SK-N-SH (cell line): ENCODE data around the gene KASH5. TPM values are rescaled to one million over a fixed set of nuclear protein-coding genes. Genes with fewer than 3 reads are reported as not detected.

Source experiments
- CTCF ChIA-PET: fragments of 300-600, 350-600 bp; formaldehyde crosslinking; extraction: SDS; loops from one replicate; lab custom pipeline; 2021; lab: Yijun Ruan, JAX
- POLR2A ChIA-PET: fragments of 350-600 bp; sonication (Branson Sonifier 250); formaldehyde crosslinking; extraction: SDS; loops from one replicate; lab custom pipeline; 2020; ENCODE audit warnings: antibody characterized with exemption, inconsistent platforms; lab: Yijun Ruan, JAX
- DNase-seq: peaks from one replicate; pipeline ENCODE4 v3.0.0; 2012
- H2AFZ ChIP-seq: fragments of 200-600 bp; sonication (generic); 2 replicates; pipeline ENCODE4 v1.8.1; 2016; ENCODE audit warnings: antibody characterized with exemption, mild to moderate bottlenecking, low read depth
- H3F3A ChIP-seq: fragments of 200-600 bp; sonication (generic); replicated peaks from 2 replicates; pipeline ENCODE3; 2016; ENCODE audit warnings: antibody characterized with exemption, mild to moderate bottlenecking; ENCODE audit not compliant: insufficient read depth
- H3K27ac ChIP-seq, 2 experiments: fragments of 200-500 bp in 1 of 2; fragments of 200-600 bp in 1 of 2; sonication (Bioruptor generic) in 1 of 2; sonication (generic), shearing (Covaris generic) in 1 of 2; 2 replicates each; pipeline versions ENCODE4 v1.5.1 to v1.6.1; 2014 to 2016; ENCODE audit warnings: low read depth in 2 of 2, inconsistent platforms in 1 of 2, low read length in 1 of 2, mild to moderate bottlenecking in 1 of 2, mixed read lengths in 1 of 2
- H3K27me3 ChIP-seq: fragments of 200-600 bp; sonication (generic), shearing (Covaris generic); 2 replicates; pipeline ENCODE4 v1.6.1; 2016; ENCODE audit warnings: mixed run types; ENCODE audit not compliant: insufficient read depth
- H3K36me3 ChIP-seq, 2 experiments: fragments of 200-500 bp in 1 of 2; fragments of 200-600 bp in 1 of 2; sonication (Bioruptor generic) in 1 of 2; sonication (generic) in 1 of 2; replicated peaks in 1 of 2; 2 replicates each; pipeline versions ENCODE3 to v1.5.1; 2014 to 2016; ENCODE audit warnings: low read length in 1 of 2, mild to moderate bottlenecking in 1 of 2; ENCODE audit not compliant: insufficient read depth in 2 of 2, control insufficient read depth in 1 of 2
- H3K4me1 ChIP-seq, 2 experiments: fragments of 200-500 bp in 1 of 2; fragments of 200-600 bp in 1 of 2; sonication (Bioruptor generic) in 1 of 2; sonication (generic), shearing (Covaris generic) in 1 of 2; 2 replicates each; pipeline versions ENCODE4 v1.5.1 to v1.6.1; 2014 to 2016; ENCODE audit warnings: low read depth in 1 of 2, low read length in 1 of 2, mixed run types in 1 of 2; ENCODE audit not compliant: insufficient read depth in 2 of 2, control insufficient read depth in 1 of 2
- H3K4me2 ChIP-seq: fragments of 200-600 bp; sonication (generic), shearing (Covaris generic); 2 replicates; pipeline ENCODE4 v1.6.1; 2017; ENCODE audit warnings: mixed run types
- H3K4me3 ChIP-seq, 2 experiments: fragments of 200-500 bp in 1 of 2; fragments of 200-600 bp in 1 of 2; sonication (Bioruptor generic) in 1 of 2; sonication (generic), shearing (Covaris generic) in 1 of 2; 2 replicates each; pipeline versions ENCODE4 v1.5.1 to v1.8.1; 2014 to 2016; ENCODE audit warnings: low read depth in 2 of 2, inconsistent platforms in 1 of 2, low read length in 1 of 2, mild to moderate bottlenecking in 1 of 2, mixed read lengths in 1 of 2, moderate library complexity in 1 of 2
- H3K79me2 ChIP-seq: fragments of 200-600 bp; sonication (generic); 2 replicates; pipeline ENCODE4 v1.8.1; 2017; ENCODE audit warnings: mild to moderate bottlenecking; ENCODE audit not compliant: insufficient read depth
- H3K9ac ChIP-seq: fragments of 200-600 bp; sonication (generic); 2 replicates; pipeline ENCODE4 v1.6.1; 2017; ENCODE audit warnings: mixed run types
- H3K9me2 ChIP-seq: fragments of 200-600 bp; sonication (generic); 2 replicates; pipeline ENCODE4 v1.6.1; 2017; ENCODE audit warnings: mixed run types
- H3K9me3 ChIP-seq: fragments of 200-600 bp; sonication (generic); 2 replicates; pipeline ENCODE4 v1.6.1; 2017; ENCODE audit warnings: mixed run types, mild to moderate bottlenecking, moderate library complexity
- H4K20me1 ChIP-seq: fragments of 200-600 bp; sonication (generic); 2 replicates; pipeline ENCODE4 v1.6.1; 2017; ENCODE audit warnings: mild to moderate bottlenecking, mixed run types; ENCODE audit not compliant: insufficient read depth
- EZH2phosphoT487 ChIP-seq: fragments of 200-600 bp; sonication (generic); IDR thresholded peaks from 2 replicates; pipeline ENCODE4 v1.6.1; 2017; ENCODE audit warnings: low read depth, mixed run types, mild to moderate bottlenecking, antibody characterized with exemption, moderate library complexity, borderline replicate concordance
- GABPA ChIP-seq: IDR thresholded peaks from 2 replicates; pipeline ENCODE4 v1.4.0; 2012; ENCODE audit warnings: low read depth, mild to moderate bottlenecking
- IRF3 ChIP-seq: fragments of 150-350 bp; IDR thresholded peaks from 2 replicates; pipeline ENCODE4 v1.6.1; 2016; ENCODE audit warnings: mild to moderate bottlenecking, low read depth, low read length
- MAX ChIP-seq: IDR thresholded peaks from 2 replicates; pipeline ENCODE4 v1.4.0; 2012; ENCODE audit warnings: low read depth
- POLR2AphosphoS5 ChIP-seq: IDR thresholded peaks from 2 replicates; pipeline ENCODE4 v1.6.1; 2012; ENCODE audit warnings: low read depth, low read length
- RAD21 ChIP-seq: IDR thresholded peaks from 2 replicates; pipeline ENCODE4 v1.6.1; 2012; ENCODE audit warnings: mild to moderate bottlenecking, low read length
- RFX5 ChIP-seq: IDR thresholded peaks from 2 replicates; pipeline ENCODE4 v1.6.1; 2012; ENCODE audit warnings: mild to moderate bottlenecking, improper control_type of control experiment, low read length
- RXRA ChIP-seq: IDR thresholded peaks from 2 replicates; pipeline ENCODE4 v1.4.0; 2012; ENCODE audit warnings: low read depth, mild to moderate bottlenecking, borderline replicate concordance
- SMC3 ChIP-seq: IDR thresholded peaks from 2 replicates; pipeline ENCODE4 v1.6.1; 2012; ENCODE audit warnings: low read depth, low read length, improper control_type of control experiment
- TEAD4 ChIP-seq: IDR thresholded peaks from 2 replicates; pipeline ENCODE4 v1.4.0; 2012; ENCODE audit warnings: mild to moderate bottlenecking, borderline replicate concordance; ENCODE audit not compliant: insufficient read depth
- WGBS: methylation state at CpG from one replicate; pipeline ENCODE4 v1.1.6; 2017; ENCODE audit warnings: low lambda C conversion rate; 5-methylcytosine and 5-hydroxymethylcytosine counted together
- polyA plus RNA-seq, 3 experiments: library from polyadenylated mRNA; depleted of rRNA; stranded (reverse); fragments of >200 nt; gene quantifications; 2 replicates each; pipeline ENCODE4 v1.2.3, GENCODE V29; 2012
- TF ChIP-seq, protein P1 (sequence below): IDR thresholded peaks from 2 replicates; pipeline ENCODE4 v1.6.1; 2012; ENCODE audit warnings: mild to moderate bottlenecking, low read depth, low read length, moderate library complexity

KASH5 gene
- polyA plus RNA-seq, 1 of the 3 experiments (the other 2 are of a cell fraction): 0.20 TPM

DNA sequence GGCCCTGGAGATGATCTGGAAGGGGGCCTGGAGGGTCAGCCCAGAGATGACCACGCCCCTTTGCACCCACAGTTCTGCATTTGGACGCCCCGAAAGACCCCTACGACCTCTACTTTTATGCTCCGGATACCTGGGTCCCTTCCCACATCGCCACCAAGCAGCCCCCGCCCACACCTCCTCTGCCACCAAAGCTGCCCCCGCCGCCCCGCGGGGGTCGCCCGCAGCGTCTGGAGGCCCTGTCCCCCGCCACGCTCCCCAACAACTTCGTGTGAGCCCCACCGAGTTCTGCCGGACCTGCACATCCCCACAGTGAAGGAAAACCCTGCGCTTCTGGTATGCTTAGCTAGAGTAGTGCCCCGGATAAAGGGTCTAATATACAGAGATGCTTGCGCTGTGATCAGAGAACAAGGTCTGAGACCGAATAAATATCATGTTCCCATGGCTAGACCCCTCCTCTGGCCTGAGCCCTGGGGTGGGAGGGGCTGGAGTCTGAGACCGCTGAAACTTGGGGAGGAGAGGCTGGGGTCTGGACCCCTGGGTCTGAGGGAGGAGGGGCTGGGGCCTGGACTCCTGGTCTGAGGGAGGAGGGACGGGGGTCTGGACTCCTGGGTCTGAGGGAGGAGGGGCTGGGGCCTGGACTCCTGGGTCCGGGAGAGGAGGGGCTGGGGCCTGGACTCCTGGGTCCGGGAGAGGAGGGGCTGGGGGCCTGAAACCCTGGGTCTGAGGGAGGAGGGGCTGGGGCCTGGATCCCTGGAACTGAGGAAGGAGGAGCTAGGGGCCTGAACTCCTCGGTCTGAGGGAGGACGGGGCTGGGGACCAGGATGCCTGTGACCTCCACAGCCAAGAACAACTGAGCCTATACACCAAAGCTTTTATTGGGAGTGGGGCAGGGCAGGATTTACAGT lies 40.8 kb downstream of the KASH5 start:
- 0 out of 4 replicates have a peak overlapping the region, but pooled peaks of 1 of the 2 experiments have one; percentile 32 for H3K4me3 ChIP-seq
- H3K79me2 ChIP-seq: no peaks in the 10 kb centered on the region
- H3K9ac ChIP-seq: no peak overlapping the region
- peaks cover 99% of the 10 kb centered on the region for H3K27me3 ChIP-seq
- POLR2A ChIA-PET: no interaction called here
- no peaks in the 10 kb centered on the region for H3K36me3 ChIP-seq
- no peak overlapping the region for H3K27ac ChIP-seq
- H3K4me1 ChIP-seq: peaks cover 0 to 4% of the 10 kb centered on the region in 2 experiments; a peak in 1 of 4 replicates
- H2AFZ ChIP-seq: 0 out of 2 replicates have a peak overlapping the region, but pooled peaks have one; percentile 9
- 35% methylated on average over 23 of the region's 29 CpGs for WGBS
- CTCF ChIA-PET: interaction anchor here (0.5 to 6.2 kb wide), 7 partner anchors 7 to 47 kb away, joined by 3 to 51 read pairs (median 6); no protein-coding TSS in a partner anchor
- H3K9me2 ChIP-seq: no peaks in the 10 kb centered on the region
- no peaks in the 10 kb centered on the region for H4K20me1 ChIP-seq
- H3K9me3 ChIP-seq: no peaks in the 10 kb centered on the region
- H3K4me2 ChIP-seq: peak overlapping the region; percentile 66
- peaks cover 13% of the 10 kb centered on the region for H3F3A ChIP-seq
- TF ChIP-seq RFX5: no peak
- TF ChIP-seq POLR2AphosphoS5: no peak
- TF ChIP-seq EZH2phosphoT487: peak; percentile 19; the same call in 1 of the 2 replicates
- TF ChIP-seq RXRA: no peak
- no peak for DNase-seq

GRCh38 chr19:49430172-49430677 lies 42.2 kb downstream of the KASH5 start:
- no peaks in the 10 kb centered on the region for H3K36me3 ChIP-seq
- no peak overlapping the region for H3K27ac ChIP-seq
- peaks cover 98% of the 10 kb centered on the region for H3K27me3 ChIP-seq
- H3K9me2 ChIP-seq: no peaks in the 10 kb centered on the region
- ChIA-PET POLR2A (no interaction called here), CTCF (interaction anchor here (1.1 to 6.2 kb wide), 4 partner anchors 10 to 46 kb away, joined by 3 to 51 read pairs (median 10); no protein-coding TSS in a partner anchor)
- WGBS: 40% methylated on average over 6 of the region's 9 CpGs
- no peak overlapping the region for H3K9ac ChIP-seq
- H2AFZ ChIP-seq: no peak overlapping the region
- DNase-seq: no peak
- H3K79me2 ChIP-seq: no peaks in the 10 kb centered on the region
- H3K4me1 ChIP-seq: peaks cover 0 to 4% of the 10 kb centered on the region in 2 experiments; a peak in 1 of 4 replicates
- TF ChIP-seq GABPA (no peak), TEAD4 (no peak)
- peaks cover 9% of the 10 kb centered on the region for H3F3A ChIP-seq
- H4K20me1 ChIP-seq: no peaks in the 10 kb centered on the region
- H3K4me3 ChIP-seq: no peak overlapping the region
- H3K9me3 ChIP-seq: no peaks in the 10 kb centered on the region
- no peak overlapping the region for H3K4me2 ChIP-seq

DNA sequence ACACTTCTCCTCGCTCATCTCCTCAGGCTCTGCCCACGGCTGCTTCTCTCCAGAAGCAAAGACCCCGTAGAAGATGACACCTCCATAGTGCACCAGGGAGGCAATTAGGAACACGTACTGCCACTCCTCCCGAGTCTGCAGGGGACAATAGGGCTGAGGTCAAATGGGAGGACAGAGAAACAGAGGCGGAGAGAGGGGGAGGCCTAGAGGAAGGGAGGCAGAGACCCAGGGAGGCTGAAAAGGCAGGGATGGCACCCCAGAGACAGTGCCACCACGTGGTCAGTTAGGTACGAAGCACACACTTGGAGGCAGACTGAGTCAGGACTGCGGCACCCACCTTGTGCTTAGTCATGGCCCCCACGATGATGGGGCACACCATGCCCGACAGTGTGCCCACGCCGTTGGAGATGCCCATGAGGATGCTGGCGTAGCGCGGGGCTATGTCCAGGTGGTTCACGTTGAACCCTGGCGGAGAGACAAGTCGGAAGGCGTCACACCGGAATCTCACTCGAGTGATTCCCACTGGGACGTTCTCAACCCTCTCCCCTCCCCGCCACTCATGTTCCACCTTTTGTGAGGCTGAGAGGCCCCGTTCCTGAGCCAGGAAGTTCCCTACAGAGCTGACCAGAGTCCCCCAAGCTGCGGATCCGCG lies 42.8 kb downstream of the KASH5 start:
- CTCF ChIA-PET: interaction anchor here (0.7 to 6.2 kb wide), 6 partner anchors 9 to 333 kb away, joined by 3 to 51 read pairs (median 9); no protein-coding TSS in a partner anchor
- Histone ChIP-seq H3F3A (peaks cover 9% of the 10 kb centered on the region), H3K4me1 (peaks cover 0 to 4% of the 10 kb centered on the region in 2 experiments; a peak in 1 of 4 replicates), H3K9me2 (no peaks in the 10 kb centered on the region), H2AFZ (no peak overlapping the region), H3K36me3 (no peaks in the 10 kb centered on the region), H3K27me3 (peaks cover 96% of the 10 kb centered on the region), H3K4me2 (no peak overlapping the region), H3K79me2 (no peaks in the 10 kb centered on the region), H3K27ac (no peak overlapping the region), H3K9ac (no peak overlapping the region), H4K20me1 (no peaks in the 10 kb centered on the region), H3K9me3 (no peaks in the 10 kb centered on the region), H3K4me3 (no peak overlapping the region)
- DNase-seq: peak; percentile 68
- WGBS: 52% methylated on average over 22 of the region's 28 CpGs
- POLR2A ChIA-PET: no interaction called here
- TF ChIP-seq RAD21 (peak; percentile 30; the same call in 1 of the 2 replicates), SMC3 (peak; percentile 44), IRF3 (no peak), MAX (0 out of 2 replicates have a peak, but pooled peaks have one; percentile 20)
- TF ChIP-seq, protein P1, sequence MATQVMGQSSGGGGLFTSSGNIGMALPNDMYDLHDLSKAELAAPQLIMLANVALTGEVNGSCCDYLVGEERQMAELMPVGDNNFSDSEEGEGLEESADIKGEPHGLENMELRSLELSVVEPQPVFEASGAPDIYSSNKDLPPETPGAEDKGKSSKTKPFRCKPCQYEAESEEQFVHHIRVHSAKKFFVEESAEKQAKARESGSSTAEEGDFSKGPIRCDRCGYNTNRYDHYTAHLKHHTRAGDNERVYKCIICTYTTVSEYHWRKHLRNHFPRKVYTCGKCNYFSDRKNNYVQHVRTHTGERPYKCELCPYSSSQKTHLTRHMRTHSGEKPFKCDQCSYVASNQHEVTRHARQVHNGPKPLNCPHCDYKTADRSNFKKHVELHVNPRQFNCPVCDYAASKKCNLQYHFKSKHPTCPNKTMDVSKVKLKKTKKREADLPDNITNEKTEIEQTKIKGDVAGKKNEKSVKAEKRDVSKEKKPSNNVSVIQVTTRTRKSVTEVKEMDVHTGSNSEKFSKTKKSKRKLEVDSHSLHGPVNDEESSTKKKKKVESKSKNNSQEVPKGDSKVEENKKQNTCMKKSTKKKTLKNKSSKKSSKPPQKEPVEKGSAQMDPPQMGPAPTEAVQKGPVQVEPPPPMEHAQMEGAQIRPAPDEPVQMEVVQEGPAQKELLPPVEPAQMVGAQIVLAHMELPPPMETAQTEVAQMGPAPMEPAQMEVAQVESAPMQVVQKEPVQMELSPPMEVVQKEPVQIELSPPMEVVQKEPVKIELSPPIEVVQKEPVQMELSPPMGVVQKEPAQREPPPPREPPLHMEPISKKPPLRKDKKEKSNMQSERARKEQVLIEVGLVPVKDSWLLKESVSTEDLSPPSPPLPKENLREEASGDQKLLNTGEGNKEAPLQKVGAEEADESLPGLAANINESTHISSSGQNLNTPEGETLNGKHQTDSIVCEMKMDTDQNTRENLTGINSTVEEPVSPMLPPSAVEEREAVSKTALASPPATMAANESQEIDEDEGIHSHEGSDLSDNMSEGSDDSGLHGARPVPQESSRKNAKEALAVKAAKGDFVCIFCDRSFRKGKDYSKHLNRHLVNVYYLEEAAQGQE: no peak
